K562 (cell line): Measurements from ENCODE around the gene VIPR2. TPM values are rescaled to one million over a fixed set of nuclear protein-coding genes. Genes with fewer than 3 reads are reported as not detected.

Source experiments
- ATAC-seq: fragments of 200-7000 bp; cut with Tn5 transposase; 3 replicates; pipeline ENCODE4 v1.9.1; 2020; ENCODE audit warnings: moderate library complexity
- BruUV-seq: library from RNA; stranded (reverse); fragments of 400-500 nt; replicated peaks from 2 replicates; lab custom pipeline; 2021; lab: Mats Ljungman, UMichigan
- CTCF ChIA-PET: fragments of 300-600 bp; formaldehyde crosslinking; extraction: SDS; loops from one replicate; lab custom pipeline; 2021; ENCODE audit warnings: low intra/inter-chr PET ratio; lab: Yijun Ruan, JAX
- POLR2A ChIA-PET: fragments of 300-600, 350-650 bp; sonication (Branson Sonifier 250); formaldehyde crosslinking; extraction: SDS; loops from one replicate; lab custom pipeline; 2021; ENCODE audit warnings: antibody characterized with exemption, inconsistent platforms; lab: Yijun Ruan, JAX
- DNase-seq, 4 experiments: peaks; one replicate each; pipeline versions ENCODE4 v3.0.0 to v3.0.0-alpha.2; 2011 to 2018; ENCODE audit warnings: low spot score in 3 of 4, mixed read lengths in 3 of 4; ENCODE audit errors: extremely low read depth in 1 of 4
- FAIRE-seq: peaks from 2 replicates; lab custom pipeline; 2011; peaks lifted over from hg19 to GRCh38; lab: Jason Lieb, UNC
- H2AFZ ChIP-seq: 2 replicates; pipeline ENCODE4 v1.6.0; 2011; ENCODE audit warnings: low read depth, low read length, control low read depth, inconsistent platforms
- H3K27ac ChIP-seq: fragments of 200-600 bp; 3 replicates; pipeline ENCODE4 v1.8.0; 2011; ENCODE audit warnings: low read depth, mild to moderate bottlenecking, control low read depth, inconsistent platforms, low read length, moderate library complexity, mixed read lengths; ENCODE audit errors: extremely low read depth
- H3K27me3 ChIP-seq, 2 experiments: fragments of 300-600 bp in 1 of 2; 2 replicates in 1 of 2; 3 replicates in 1 of 2; pipeline versions ENCODE4 v1.6.0 to v1.8.0; 2011; ENCODE audit warnings: inconsistent platforms in 2 of 2, low read length in 2 of 2, mild to moderate bottlenecking in 1 of 2, mixed read lengths in 1 of 2, moderate library complexity in 1 of 2; ENCODE audit not compliant: control insufficient read depth in 2 of 2, insufficient read depth in 2 of 2
- H3K36me3 ChIP-seq: fragments of 300-600 bp; 3 replicates; pipeline ENCODE4 v1.8.0; 2011; ENCODE audit warnings: mild to moderate bottlenecking, low read length, inconsistent platforms; ENCODE audit not compliant: control insufficient read depth, insufficient read depth
- H3K4me1 ChIP-seq, 2 experiments: fragments of 200-600 bp in 1 of 2; replicated peaks in 1 of 2; 2 replicates in 1 of 2; 3 replicates in 1 of 2; pipeline versions ENCODE4 v1.5.1 to v1.8.0; 2011; ENCODE audit warnings: inconsistent platforms in 2 of 2, low read length in 2 of 2, mild to moderate bottlenecking in 1 of 2, mixed read lengths in 1 of 2, moderate library complexity in 1 of 2; ENCODE audit not compliant: control insufficient read depth in 2 of 2, insufficient read depth in 2 of 2
- H3K4me2 ChIP-seq: 2 replicates; pipeline ENCODE4 v1.6.1; 2011; ENCODE audit warnings: low read length, control low read depth, inconsistent platforms, mixed read lengths; ENCODE audit not compliant: insufficient read depth
- H3K4me3 ChIP-seq: fragments of 200-600 bp; sonication (generic), shearing (Covaris generic); 2 replicates; pipeline ENCODE4 v1.5.1; 2016; ENCODE audit warnings: control low read depth, inconsistent platforms
- H3K79me2 ChIP-seq: fragments of 200-600 bp; 3 replicates; pipeline ENCODE4 v1.8.0; 2011; ENCODE audit warnings: low read length, inconsistent platforms; ENCODE audit not compliant: control insufficient read depth, insufficient read depth
- H3K9ac ChIP-seq, 2 experiments: 2 replicates each; pipeline versions ENCODE4 v1.6.0 to v1.6.1; 2011; ENCODE audit warnings: low read depth in 2 of 2, low read length in 2 of 2, control low read depth in 1 of 2, inconsistent platforms in 1 of 2, mild to moderate bottlenecking in 1 of 2, mixed read lengths in 1 of 2; ENCODE audit not compliant: insufficient read depth in 1 of 2
- H3K9me1 ChIP-seq: one replicate; pipeline ENCODE4 v1.6.0; 2011; ENCODE audit warnings: inconsistent platforms, mild to moderate bottlenecking, low read length, moderate library complexity; ENCODE audit not compliant: control insufficient read depth, insufficient read depth
- H3K9me3 ChIP-seq: replicated peaks from 2 replicates; pipeline ENCODE4 v1.5.1; 2011; ENCODE audit warnings: low read depth, low read length, inconsistent platforms; ENCODE audit not compliant: control insufficient read depth, insufficient read depth
- H4K20me1 ChIP-seq: replicated peaks from 2 replicates; pipeline ENCODE4 v1.6.1; 2011; ENCODE audit warnings: low read length, inconsistent platforms, mixed read lengths; ENCODE audit not compliant: control insufficient read depth, insufficient read depth
- FOXP4 ChIP-seq: sonication (generic); formaldehyde crosslinking; IDR thresholded peaks from 2 replicates; pipeline ENCODE4 v1.8.0; 2022; ENCODE audit warnings: mild to moderate bottlenecking, missing genetic modification reagents, borderline replicate concordance
- PATZ1 ChIP-seq: fragments of 250-450 bp; sonication (Bioruptor Pico); IDR thresholded peaks from 2 replicates; pipeline ENCODE4 v1.5.0; 2020; ENCODE audit warnings: mild to moderate bottlenecking, borderline replicate concordance
- RAD51 ChIP-seq: fragments of 450-650 bp; IDR thresholded peaks from 2 replicates; pipeline ENCODE4 v1.7.1; 2016; ENCODE audit warnings: low read depth, mild to moderate bottlenecking, borderline replicate concordance
- TGIF2 ChIP-seq: sonication (generic); formaldehyde crosslinking; IDR thresholded peaks from 2 replicates; pipeline ENCODE4 v1.8.1; 2022; ENCODE audit warnings: mild to moderate bottlenecking, missing genetic modification reagents, moderate library complexity
- ZKSCAN1 ChIP-seq: fragments of 150-350 bp; IDR thresholded peaks from 2 replicates; pipeline ENCODE4 v1.6.1; 2016; ENCODE audit warnings: low read depth, low read length
- WGBS: fragments of 100-300 bp; shearing (Covaris generic); methylation state at CpG from one replicate; pipeline ENCODE4 v1.1.6; 2016; ENCODE audit warnings: low coverage, mixed read lengths; ENCODE audit not compliant: insufficient coverage; ENCODE audit errors: missing lambda C conversion rate; 5-methylcytosine and 5-hydroxymethylcytosine counted together
- in situ Hi-C: fragments of 300-500 bp; cut with MboI; formaldehyde crosslinking; loops from 4 replicates; pipeline ENCODE4 v1.15.0; 2018; ENCODE audit warnings: inconsistent platforms, mixed read lengths
- intact Hi-C: fragments of 100-400 bp; cut with micrococcal nuclease; formaldehyde crosslinking; loops from 2 replicates; pipeline ENCODE4 v1.14.2; 2022
- polyA plus RNA-seq, 8 experiments: library from polyadenylated mRNA; depleted of rRNA in 4 of 8; stranded (reverse) in 5 of 8; unstranded in 3 of 8; fragments of >200 nt; fragmentation: Nextera tagmentation in 2 of 8; fragmentation: Illumina TruSeq in 1 of 8; extraction: Ambion mirVana in 2 of 8; extraction: Trizol in 1 of 8; gene quantifications; 2 replicates each; pipeline versions ENCODE4 v1.2.1 to v1.2.3, GENCODE V29; 2011 to 2014; ENCODE audit warnings: inconsistent platforms in 1 of 8, missing spikeins in 1 of 8
- total RNA-seq, 7 experiments: library from RNA; depleted of rRNA in 6 of 7; stranded (reverse); fragments of >200 nt in 6 of 7; fragmentation: Illumina TruSeq in 2 of 7; extraction: Trizol in 2 of 7; gene quantifications; 2 replicates each; pipeline versions ENCODE4 v1.2.1 to v1.2.3, GENCODE V29; 2011 to 2021; ENCODE audit warnings: low replicate concordance in 1 of 7
- TF ChIP-seq, protein P1 (sequence below): fragments of 250-450 bp; sonication (Bioruptor Pico); IDR thresholded peaks from 2 replicates; pipeline ENCODE4 v1.5.0; 2021; ENCODE audit warnings: mild to moderate bottlenecking, moderate library complexity

VIPR2 gene
- total and polyA plus RNA-seq, 9 of the 15 experiments (the other 6 are each of a cell fraction or from before 2014, with no cell fraction given), result 0.04 TPM; not detected in 8

GRCh38 chr7:159158888-159159405 lies 14.3 kb upstream of the VIPR2 start:
- Histone ChIP-seq H3K9me3 (no peaks in the 10 kb centered on the region), H3K4me1 (peaks cover 0 to 3% of the 10 kb centered on the region in 2 experiments; a peak in 1 of 5 replicates), H3K9me1 (no peaks in the 10 kb centered on the region), H2AFZ (no peak overlapping the region), H3K27me3 (peaks cover 59 to 67% of the 10 kb centered on the region in 2 experiments), H3K36me3 (no peaks in the 10 kb centered on the region), H4K20me1 (no peaks in the 10 kb centered on the region; the same call in 1 of the 2 replicates), H3K9ac (no peak overlapping the region), H3K4me3 (no peak overlapping the region), H3K27ac (no peak overlapping the region), H3K79me2 (no peaks in the 10 kb centered on the region), H3K4me2 (no peak overlapping the region)
- TF ChIP-seq, protein P1, sequence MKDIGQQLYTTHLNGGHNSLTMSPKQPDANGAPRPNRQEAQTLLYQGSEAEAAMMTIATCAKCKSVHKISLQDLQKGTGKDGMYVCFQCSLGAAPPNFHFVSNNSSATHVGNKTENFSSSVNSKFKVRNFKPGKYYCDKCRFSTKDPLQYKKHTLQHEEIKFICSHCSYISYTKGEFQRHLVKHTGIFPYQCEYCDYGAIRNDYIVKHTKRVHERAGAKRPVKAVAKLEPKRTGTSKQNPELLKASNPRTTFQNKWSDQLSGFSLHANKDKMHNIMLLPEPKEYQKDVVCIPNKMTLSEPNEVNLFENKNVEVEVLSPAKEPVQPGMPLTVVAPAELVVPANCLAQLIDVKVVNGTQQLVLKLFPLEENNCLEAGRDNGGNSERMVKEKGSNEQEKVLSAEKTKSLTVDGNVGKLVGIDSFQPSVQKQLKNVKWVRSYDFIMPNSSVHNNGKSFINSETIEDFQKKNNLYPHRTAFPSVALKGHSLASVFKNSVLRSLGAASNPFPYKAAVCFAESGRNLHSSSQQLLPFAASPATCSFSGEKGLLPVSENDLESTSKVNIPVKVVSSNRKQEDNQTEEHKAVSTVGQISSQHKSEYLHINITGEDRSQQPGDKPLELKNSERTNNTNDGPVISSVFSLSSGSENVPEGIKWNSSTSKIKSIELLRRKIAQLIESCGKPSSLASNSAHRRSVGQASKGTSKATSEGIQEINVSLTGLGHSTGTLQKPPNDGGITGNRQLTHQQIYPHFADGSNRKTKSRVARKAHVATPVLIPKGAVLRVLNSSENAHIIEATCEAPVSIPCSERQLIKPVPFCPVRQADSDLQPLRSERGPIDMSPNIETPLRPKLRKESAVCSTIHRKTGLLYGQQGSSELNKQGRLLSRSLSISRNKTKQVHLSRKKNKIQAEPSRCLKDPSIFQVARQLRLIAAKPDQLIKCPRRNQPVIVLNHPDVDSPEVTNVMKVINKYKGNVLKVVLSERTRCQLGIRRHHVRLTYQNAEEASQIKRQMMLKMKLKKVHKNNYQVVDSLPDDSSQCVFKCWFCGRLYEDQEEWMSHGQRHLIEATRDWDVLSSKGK (CRISPR knock-in tag), result no peak
- TF ChIP-seq FOXP4 (CRISPR knock-in tag) (no peak), PATZ1 (CRISPR knock-in tag) (no peak), RAD51 (no peak), ZKSCAN1 (no peak), TGIF2 (CRISPR knock-in tag) (no peak)
- no peak; the same call in 2 of the 3 replicates for ATAC-seq
- BruUV-seq, result no TSS peak
- in situ Hi-C loops (no loop called here), intact Hi-C loops (no loop called here)
- FAIRE-seq, result no peak
- WGBS, result 2% methylated on average over 14 of the region's 14 CpGs
- CTCF ChIA-PET, result no interaction called here
- POLR2A ChIA-PET, result interaction anchor here (1.4 to 1.9 kb wide), 3 partner anchors 10 to 30 kb away, joined by 3 to 4 read pairs (median 4); no protein-coding TSS in a partner anchor
- DNase-seq, result no peak
